Ishikawa (cell line): ENCODE measurements around the gene GAS2L1.

Source experiments
- EP300 ChIP-seq: IDR thresholded peaks from 2 replicates; pipeline ENCODE4 v1.6.1; 2012; ENCODE audit warnings: borderline replicate concordance
- MAX ChIP-seq: IDR thresholded peaks from 2 replicates; pipeline ENCODE4 v1.6.1; 2012

DNA sequence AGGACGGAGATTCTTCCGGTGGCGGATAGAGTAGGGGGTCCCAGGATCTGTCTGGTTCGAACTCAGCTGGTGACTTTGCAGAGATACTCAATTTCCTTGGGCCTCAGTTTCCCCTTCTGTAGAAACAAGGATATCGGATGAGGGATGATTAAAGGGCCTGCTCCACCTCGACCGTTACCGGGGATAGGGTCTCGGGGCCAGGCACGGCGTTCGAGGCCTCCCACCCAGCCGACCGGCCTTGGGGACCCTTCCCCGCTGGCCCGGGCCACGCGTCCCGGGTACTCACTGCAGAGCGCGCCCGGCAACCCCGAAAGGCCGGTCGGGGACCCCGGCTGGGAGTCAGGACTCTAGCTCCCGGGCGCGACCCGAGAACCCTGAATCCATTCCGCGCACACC lies 39.0 kb upstream of the GAS2L1 start:
- TF ChIP-seq MAX, result no peak
- TF ChIP-seq EP300, result no peak
